ENCODE measurements around the gene TASL.

TASL gene
- long read RNA-seq, transcript CXorf21-201 (3 exons, 1,855 nt), result major isoform, 19 of 24 reads
- long read RNA-seq, partial matches to known transcripts, result 0 of 24 reads
- long read RNA-seq, other reads (novel, unspliced or antisense), result 5 of 24 reads

DNA sequence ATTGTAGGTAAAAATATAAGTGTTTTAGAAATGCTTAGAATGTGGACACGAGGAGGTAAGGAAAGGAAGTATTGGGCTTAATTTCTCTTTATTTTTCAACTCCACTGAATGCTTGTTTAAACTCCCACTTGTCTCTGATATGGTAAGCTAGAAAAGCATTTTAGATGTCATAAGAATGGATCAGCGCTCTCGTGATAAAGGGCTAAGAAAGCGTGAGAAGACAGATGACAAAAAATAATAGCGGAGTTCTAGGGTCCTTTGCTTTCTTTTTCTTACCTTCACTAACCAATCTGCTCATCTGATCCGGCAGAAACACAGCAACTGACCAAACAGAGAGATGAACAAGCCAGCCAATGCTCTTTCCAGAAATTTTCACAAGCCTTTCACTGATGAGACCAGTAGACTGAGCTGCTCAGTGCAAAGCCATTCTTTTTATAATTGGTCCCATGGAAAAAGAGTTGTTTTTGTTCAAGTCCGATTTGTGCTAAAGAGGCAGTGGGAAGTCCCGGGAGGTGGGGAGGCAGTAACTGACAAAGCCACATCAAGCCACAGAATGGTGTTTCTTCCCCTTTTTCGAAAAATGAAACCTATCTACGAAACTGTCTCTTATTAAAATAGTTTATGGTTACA, at the start of gene TASL:
TASL (minus strand) TSS at position 405 of the 630 bp plus-strand sequence. CDS start 17,411 bp downstream, outside the sequence.
- TF ChIP-seq POLR2AphosphoS5 (IDR thresholded peaks at IDR 0.05; ENCODE audit: low read depth), result peak; percentile 46; the same call in 1 of the 2 replicates
- TF ChIP-seq, protein P1, sequence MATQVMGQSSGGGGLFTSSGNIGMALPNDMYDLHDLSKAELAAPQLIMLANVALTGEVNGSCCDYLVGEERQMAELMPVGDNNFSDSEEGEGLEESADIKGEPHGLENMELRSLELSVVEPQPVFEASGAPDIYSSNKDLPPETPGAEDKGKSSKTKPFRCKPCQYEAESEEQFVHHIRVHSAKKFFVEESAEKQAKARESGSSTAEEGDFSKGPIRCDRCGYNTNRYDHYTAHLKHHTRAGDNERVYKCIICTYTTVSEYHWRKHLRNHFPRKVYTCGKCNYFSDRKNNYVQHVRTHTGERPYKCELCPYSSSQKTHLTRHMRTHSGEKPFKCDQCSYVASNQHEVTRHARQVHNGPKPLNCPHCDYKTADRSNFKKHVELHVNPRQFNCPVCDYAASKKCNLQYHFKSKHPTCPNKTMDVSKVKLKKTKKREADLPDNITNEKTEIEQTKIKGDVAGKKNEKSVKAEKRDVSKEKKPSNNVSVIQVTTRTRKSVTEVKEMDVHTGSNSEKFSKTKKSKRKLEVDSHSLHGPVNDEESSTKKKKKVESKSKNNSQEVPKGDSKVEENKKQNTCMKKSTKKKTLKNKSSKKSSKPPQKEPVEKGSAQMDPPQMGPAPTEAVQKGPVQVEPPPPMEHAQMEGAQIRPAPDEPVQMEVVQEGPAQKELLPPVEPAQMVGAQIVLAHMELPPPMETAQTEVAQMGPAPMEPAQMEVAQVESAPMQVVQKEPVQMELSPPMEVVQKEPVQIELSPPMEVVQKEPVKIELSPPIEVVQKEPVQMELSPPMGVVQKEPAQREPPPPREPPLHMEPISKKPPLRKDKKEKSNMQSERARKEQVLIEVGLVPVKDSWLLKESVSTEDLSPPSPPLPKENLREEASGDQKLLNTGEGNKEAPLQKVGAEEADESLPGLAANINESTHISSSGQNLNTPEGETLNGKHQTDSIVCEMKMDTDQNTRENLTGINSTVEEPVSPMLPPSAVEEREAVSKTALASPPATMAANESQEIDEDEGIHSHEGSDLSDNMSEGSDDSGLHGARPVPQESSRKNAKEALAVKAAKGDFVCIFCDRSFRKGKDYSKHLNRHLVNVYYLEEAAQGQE (IDR thresholded peaks at IDR 0.05; ENCODE audit: insufficient replicate concordance, low read depth), result no peak
- peak; percentile 39; the same call in 1 of the 2 replicates for TF ChIP-seq SPI1 (IDR thresholded peaks at IDR 0.05; ENCODE audit: borderline replicate concordance, low read depth)
- no peaks in the 10 kb centered on the region for H3K27me3 ChIP-seq (ENCODE audit: insufficient read depth, poor library complexity, severe bottlenecking)
- peak within 1 kb of the TSS; percentile 49 for H3K4me3 ChIP-seq (replicated peaks; ENCODE audit: insufficient read depth, low read length)
- peak; percentile 29 to 85 for DNase-seq (ENCODE audit: low read depth in 1 of 2, low spot score in 1 of 2)
- H3K27ac ChIP-seq (replicated peaks), result peak within 1 kb of the TSS; percentile 93

- Histone ChIP-seq H3K4me3 (replicated peaks; ENCODE audit: insufficient read depth, low read length) (no peak overlapping the region), H3K27me3 (ENCODE audit: insufficient read depth, poor library complexity, severe bottlenecking) (no peaks in the 10 kb centered on the region), H3K27ac (replicated peaks) (no peak overlapping the region)
- no peak for TF ChIP-seq POLR2AphosphoS5 (IDR thresholded peaks at IDR 0.05; ENCODE audit: low read depth)
- TF ChIP-seq SPI1 (IDR thresholded peaks at IDR 0.05; ENCODE audit: borderline replicate concordance, low read depth), result no peak
- DNase-seq (ENCODE audit: low read depth in 1 of 2, low spot score in 1 of 2), result no peak
Measured at GRCh38 chrX:30626402-30626801, 48.8 kb upstream of the TASL start.

- no peaks in the 10 kb centered on the region for H3K27me3 ChIP-seq (ENCODE audit: insufficient read depth, poor library complexity, severe bottlenecking)
- TF ChIP-seq GABPA (IDR thresholded peaks at IDR 0.05; ENCODE audit: low read depth), result no peak
- TF ChIP-seq, protein P1 (IDR thresholded peaks at IDR 0.05; ENCODE audit: insufficient replicate concordance, low read depth), result no peak
- no peak for TF ChIP-seq POLR2AphosphoS5 (IDR thresholded peaks at IDR 0.05; ENCODE audit: low read depth)
- TF ChIP-seq, protein P2, sequence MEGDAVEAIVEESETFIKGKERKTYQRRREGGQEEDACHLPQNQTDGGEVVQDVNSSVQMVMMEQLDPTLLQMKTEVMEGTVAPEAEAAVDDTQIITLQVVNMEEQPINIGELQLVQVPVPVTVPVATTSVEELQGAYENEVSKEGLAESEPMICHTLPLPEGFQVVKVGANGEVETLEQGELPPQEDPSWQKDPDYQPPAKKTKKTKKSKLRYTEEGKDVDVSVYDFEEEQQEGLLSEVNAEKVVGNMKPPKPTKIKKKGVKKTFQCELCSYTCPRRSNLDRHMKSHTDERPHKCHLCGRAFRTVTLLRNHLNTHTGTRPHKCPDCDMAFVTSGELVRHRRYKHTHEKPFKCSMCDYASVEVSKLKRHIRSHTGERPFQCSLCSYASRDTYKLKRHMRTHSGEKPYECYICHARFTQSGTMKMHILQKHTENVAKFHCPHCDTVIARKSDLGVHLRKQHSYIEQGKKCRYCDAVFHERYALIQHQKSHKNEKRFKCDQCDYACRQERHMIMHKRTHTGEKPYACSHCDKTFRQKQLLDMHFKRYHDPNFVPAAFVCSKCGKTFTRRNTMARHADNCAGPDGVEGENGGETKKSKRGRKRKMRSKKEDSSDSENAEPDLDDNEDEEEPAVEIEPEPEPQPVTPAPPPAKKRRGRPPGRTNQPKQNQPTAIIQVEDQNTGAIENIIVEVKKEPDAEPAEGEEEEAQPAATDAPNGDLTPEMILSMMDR (IDR thresholded peaks at IDR 0.05; ENCODE audit: insufficient read depth, low read length), result no peak
- no peak for TF ChIP-seq SPI1 (IDR thresholded peaks at IDR 0.05; ENCODE audit: borderline replicate concordance, low read depth)
Measured at GRCh38 chrX:30622361-30622760, 44.8 kb upstream of the TASL start.

GRCh38 chrX:30620980-30621618, 43.5 kb upstream of the TASL start:
- no peaks in the 10 kb centered on the region for H3K27me3 ChIP-seq (ENCODE audit: insufficient read depth, poor library complexity, severe bottlenecking)
- H3K27ac ChIP-seq (replicated peaks), result peak overlapping the region; percentile 24; the same call in 1 of the 2 replicates
- DNase-seq (ENCODE audit: low read depth in 1 of 2, low spot score in 1 of 2), result peak in 1 of 2 experiments; percentile 47
- TF ChIP-seq, protein P2 (IDR thresholded peaks at IDR 0.05; ENCODE audit: insufficient read depth, low read length), result no peak
- TF ChIP-seq GABPA (IDR thresholded peaks at IDR 0.05; ENCODE audit: low read depth) (no peak), POLR2AphosphoS5 (IDR thresholded peaks at IDR 0.05; ENCODE audit: low read depth) (no peak), SPI1 (IDR thresholded peaks at IDR 0.05; ENCODE audit: borderline replicate concordance, low read depth) (no peak)
- TF ChIP-seq, protein P1 (IDR thresholded peaks at IDR 0.05; ENCODE audit: insufficient replicate concordance, low read depth), result no peak
- H3K4me3 ChIP-seq (replicated peaks; ENCODE audit: insufficient read depth, low read length), result no peak overlapping the region

More at GRCh38 chrX:30622361-30622760, 44.8 kb upstream of the TASL start:
- DNase-seq (ENCODE audit: low read depth in 1 of 2, low spot score in 1 of 2), result no peak
- Histone ChIP-seq H3K27ac (replicated peaks) (no peak overlapping the region), H3K4me3 (replicated peaks; ENCODE audit: insufficient read depth, low read length) (no peak overlapping the region)

Data from HL-60 (cell line).